ENCODE data around the gene FDX1.

FDX1 gene

DNA sequence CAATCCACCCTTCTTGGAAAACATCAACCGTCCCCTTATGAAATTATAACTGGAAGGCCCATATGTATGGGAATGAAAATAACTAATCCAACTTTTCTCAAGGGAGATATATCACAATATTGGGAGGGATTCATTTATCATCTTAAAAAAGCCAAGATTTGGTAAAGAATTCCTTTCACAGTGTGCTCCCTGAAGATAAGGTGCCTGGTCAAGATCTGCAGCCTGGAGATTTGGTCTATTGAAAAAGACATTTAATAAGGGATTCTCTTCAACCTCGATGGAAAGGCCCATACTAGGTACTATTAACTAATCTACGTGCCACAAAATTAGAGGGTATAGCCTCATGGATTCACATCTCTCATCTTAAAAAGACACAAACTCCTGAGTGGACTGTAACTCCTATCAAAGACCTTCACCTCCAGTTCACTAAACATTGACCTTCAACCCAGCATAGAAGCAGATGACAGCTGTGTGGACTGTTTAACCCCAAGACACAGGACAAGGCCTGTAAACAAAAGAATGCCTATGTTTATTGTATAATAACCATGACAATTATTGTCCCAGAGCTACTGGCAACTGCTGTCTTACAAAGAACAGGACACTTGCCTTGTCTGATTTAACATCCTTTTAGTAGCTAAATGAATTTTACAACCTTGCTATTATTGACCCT lies 4.8 kb upstream of the FDX1 start:
- no peak for DNase-seq

DNA sequence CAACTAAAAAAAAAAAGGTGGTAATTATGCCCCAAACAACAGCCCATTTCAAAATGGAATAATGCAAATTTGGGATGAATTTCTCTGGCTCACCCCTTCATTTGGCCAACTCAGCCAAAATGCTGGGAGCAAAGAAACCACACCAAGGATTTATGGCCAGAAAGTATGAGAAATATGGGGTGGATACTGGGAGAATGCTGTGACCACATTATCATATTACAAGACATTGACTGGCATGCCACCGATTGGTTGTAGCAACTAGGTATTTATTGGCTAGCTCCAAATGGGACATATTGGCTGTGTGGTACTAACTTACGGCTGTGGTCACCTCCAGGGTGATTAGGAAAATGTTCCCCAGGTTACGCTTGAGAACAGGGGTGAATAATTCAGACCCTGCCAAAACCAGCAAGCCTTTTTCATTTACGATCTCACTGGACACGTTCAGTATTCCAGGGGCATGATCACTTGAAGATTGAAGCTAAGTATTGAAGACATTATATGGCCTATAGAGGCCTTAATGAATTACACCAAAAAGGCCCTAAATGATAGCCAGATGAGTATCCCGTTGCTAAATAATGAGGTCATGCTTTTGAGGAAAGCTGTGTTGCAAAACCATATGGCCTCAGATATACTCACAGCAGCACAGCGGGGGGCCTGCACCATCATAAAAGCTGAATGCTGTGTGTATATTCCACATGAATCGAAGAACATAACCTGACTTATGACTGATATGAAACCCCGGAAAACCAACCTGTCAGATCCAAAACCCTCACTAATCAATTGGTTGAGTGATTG lies 3.8 kb upstream of the FDX1 start:
- Histone ChIP-seq H3K4me3 (ENCODE audit: low read depth, low read length) (no peak overlapping the region), H3K27ac (peak overlapping the region; percentile 51), H3K36me3 (replicated peaks) (no peaks in the 10 kb centered on the region), H3K27me3 (replicated peaks) (no peaks in the 10 kb centered on the region)
- in situ Hi-C loops (cut with HindIII; ENCODE audit: low pct_ligation_motif_present, low sequenced_read_pairs), result no loop called here
- TF ChIP-seq, protein P1, sequence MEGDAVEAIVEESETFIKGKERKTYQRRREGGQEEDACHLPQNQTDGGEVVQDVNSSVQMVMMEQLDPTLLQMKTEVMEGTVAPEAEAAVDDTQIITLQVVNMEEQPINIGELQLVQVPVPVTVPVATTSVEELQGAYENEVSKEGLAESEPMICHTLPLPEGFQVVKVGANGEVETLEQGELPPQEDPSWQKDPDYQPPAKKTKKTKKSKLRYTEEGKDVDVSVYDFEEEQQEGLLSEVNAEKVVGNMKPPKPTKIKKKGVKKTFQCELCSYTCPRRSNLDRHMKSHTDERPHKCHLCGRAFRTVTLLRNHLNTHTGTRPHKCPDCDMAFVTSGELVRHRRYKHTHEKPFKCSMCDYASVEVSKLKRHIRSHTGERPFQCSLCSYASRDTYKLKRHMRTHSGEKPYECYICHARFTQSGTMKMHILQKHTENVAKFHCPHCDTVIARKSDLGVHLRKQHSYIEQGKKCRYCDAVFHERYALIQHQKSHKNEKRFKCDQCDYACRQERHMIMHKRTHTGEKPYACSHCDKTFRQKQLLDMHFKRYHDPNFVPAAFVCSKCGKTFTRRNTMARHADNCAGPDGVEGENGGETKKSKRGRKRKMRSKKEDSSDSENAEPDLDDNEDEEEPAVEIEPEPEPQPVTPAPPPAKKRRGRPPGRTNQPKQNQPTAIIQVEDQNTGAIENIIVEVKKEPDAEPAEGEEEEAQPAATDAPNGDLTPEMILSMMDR (IDR thresholded peaks at IDR 0.05; ENCODE audit: low read depth, low read length, missing control alignments), result no peak
- peak; percentile 94 for DNase-seq

More for the DNA sequence above, 4.8 kb upstream of the FDX1 start:
- Histone ChIP-seq H3K27me3 (replicated peaks) (no peaks in the 10 kb centered on the region), H3K4me3 (ENCODE audit: low read depth, low read length) (no peak overlapping the region), H3K27ac (no peak overlapping the region), H3K36me3 (replicated peaks) (no peaks in the 10 kb centered on the region)
- in situ Hi-C loops (cut with HindIII; ENCODE audit: low pct_ligation_motif_present, low sequenced_read_pairs), result no loop called here
- TF ChIP-seq, protein P1 (IDR thresholded peaks at IDR 0.05; ENCODE audit: low read depth, low read length, missing control alignments), result no peak

DNA sequence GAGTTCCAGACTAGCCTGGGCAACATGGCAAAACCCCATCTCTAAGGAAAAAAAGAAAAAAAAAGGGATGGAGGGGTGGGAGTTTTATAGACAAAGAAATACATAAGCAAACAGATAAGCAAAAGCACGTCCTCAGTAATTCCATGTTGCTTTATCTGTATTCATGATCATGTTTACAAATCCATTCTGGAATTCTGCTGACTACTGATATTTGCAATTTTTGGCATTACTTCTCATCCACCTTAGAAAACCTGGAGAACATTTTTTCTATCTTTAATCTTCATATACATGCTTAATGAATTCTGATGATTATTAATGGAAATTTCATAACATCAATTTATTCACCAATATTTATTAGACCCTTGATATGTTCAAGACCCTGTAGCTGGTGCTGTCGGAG lies 1.7 kb upstream of the FDX1 start:
- Histone ChIP-seq H3K36me3 (replicated peaks) (no peaks in the 10 kb centered on the region), H3K4me3 (ENCODE audit: low read depth, low read length) (no peak overlapping the region), H3K27me3 (replicated peaks) (no peaks in the 10 kb centered on the region), H3K27ac (no peak overlapping the region)
- TF ChIP-seq, protein P1 (IDR thresholded peaks at IDR 0.05; ENCODE audit: low read depth, low read length, missing control alignments), result no peak
- no peak for DNase-seq
- in situ Hi-C loops (cut with HindIII; ENCODE audit: low pct_ligation_motif_present, low sequenced_read_pairs), result no loop called here

DNA sequence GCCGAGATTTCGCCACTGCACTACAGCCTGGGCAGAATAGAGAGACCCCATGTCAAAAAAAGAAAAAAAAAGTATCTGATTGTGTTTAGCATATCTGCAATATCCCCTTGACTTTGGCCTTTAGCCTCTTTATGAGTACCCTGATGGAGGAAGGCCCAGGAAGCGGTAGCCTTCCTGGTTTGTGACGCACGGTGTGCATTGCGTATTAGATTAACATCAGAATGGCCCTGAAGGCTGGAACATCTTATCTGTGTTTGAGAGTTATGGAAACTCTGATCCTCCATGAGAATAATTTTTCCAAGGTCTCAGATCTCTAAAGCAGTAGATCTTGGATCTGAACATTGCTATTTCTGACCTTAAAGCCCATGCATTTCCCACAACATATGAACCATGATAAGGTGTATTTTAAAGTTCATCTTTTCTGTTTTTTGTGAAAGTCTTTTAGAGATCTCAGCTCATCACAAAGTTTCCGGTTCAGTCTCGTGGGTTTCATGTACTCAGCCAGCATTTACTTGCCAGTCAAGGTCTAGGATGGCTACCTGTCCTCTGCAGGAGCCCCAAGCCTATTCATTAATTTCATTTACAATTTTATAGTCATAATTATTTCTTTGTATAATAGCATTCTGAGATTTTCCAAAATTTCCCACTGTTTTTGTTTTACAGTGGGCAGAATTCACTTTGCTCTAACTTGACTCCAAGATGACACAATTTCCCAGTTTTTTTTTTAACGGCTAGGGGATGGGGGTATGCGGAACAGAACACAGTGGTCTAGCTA lies 605 bp upstream of the FDX1 start:
- no peaks in the 10 kb centered on the region for H3K27me3 ChIP-seq (replicated peaks)
- peak overlapping the region; percentile 88 for H3K27ac ChIP-seq
- in situ Hi-C loops (cut with HindIII; ENCODE audit: low pct_ligation_motif_present, low sequenced_read_pairs), result no loop called here
- TF ChIP-seq, protein P1 (IDR thresholded peaks at IDR 0.05; ENCODE audit: low read depth, low read length, missing control alignments), result no peak
- DNase-seq, result no peak
- H3K36me3 ChIP-seq (replicated peaks), result no peaks in the 10 kb centered on the region
- H3K4me3 ChIP-seq (ENCODE audit: low read depth, low read length), result peak overlapping the region; percentile 96

DNA sequence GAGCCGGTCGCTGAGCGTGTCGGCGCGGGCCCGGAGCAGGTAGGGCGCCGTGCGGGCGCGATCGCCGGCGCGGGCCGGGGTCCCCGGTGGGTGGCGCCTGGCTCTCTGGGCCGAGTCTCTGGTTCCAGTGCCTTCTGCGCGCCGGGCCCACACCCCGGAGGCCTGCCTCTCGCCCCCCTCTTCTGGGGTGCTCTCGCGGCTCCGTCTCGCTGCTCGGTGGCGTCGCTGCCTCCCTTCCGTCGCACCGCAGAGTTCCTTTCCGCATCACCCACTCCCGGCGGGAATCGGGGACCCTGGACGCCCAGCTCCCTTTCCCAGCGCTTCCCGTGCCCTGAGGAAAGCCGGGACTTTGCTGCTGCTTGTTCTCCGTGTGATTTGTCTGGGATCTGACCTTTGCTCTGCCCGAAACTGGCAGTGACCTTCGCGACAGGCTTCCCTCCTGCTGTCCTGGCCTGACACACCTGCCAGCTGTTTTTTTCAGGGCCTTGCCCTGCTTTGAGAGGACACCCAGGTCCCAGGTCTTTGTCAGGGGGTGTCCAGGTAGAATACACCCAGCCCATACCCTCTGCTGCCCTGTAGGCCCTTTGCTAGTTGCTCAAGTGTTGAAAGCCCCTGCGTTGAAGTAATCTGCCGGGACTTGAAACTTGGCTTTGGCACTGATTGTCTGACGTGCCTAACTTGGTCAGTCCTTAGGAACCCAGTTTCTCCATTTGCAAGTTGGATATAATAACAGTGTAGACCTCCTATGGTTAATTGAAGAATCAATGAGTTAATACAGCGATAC lies 711 bp downstream of the FDX1 start:
- Histone ChIP-seq H3K27me3 (replicated peaks) (no peaks in the 10 kb centered on the region), H3K4me3 (ENCODE audit: low read depth, low read length) (peak overlapping the region; percentile 96), H3K27ac (peak overlapping the region; percentile 88), H3K36me3 (replicated peaks) (no peaks in the 10 kb centered on the region)
- in situ Hi-C loops (cut with HindIII; ENCODE audit: low pct_ligation_motif_present, low sequenced_read_pairs), result no loop called here
- no peak for DNase-seq
- TF ChIP-seq, protein P1 (IDR thresholded peaks at IDR 0.05; ENCODE audit: low read depth, low read length, missing control alignments), result no peak
